HCT116 (cell line): ENCODE measurements around the gene ALDOA. TPM values are rescaled to one million over a fixed set of nuclear protein-coding genes. Genes with fewer than 3 reads are reported as not detected.

Experiments
- ATAC-seq: fragments of 200-7000 bp; cut with Tn5 transposase; 2 replicates; pipeline ENCODE4 v1.9.1; 2020; ENCODE audit warnings: mild to moderate bottlenecking, moderate library complexity
- BruUV-seq: library from RNA; stranded (reverse); fragments of 400-500 nt; replicated peaks from 2 replicates; lab custom pipeline; 2021; lab: Mats Ljungman, UMichigan
- CTCF ChIA-PET: fragments of 300-600 bp; sonication (Branson Sonifier 250); formaldehyde crosslinking; loops from one replicate; lab custom pipeline; 2021; ENCODE audit warnings: antibody characterized with exemption; lab: Charles Lee
- POLR2A ChIA-PET: fragments of 300-600, 350-600 bp; sonication (Branson Sonifier 250); formaldehyde crosslinking; loops from one replicate; lab custom pipeline; 2021; ENCODE audit warnings: antibody characterized with exemption; lab: Charles Lee
- RAD21 ChIA-PET, 2 experiments: fragments of 300-600 bp; sonication (Branson Sonifier 250); formaldehyde crosslinking; loops; one replicate each; lab custom pipeline; 2023; ENCODE audit warnings: low total read pairs in 2 of 2; ENCODE audit not compliant: uncharacterized antibody in 2 of 2, unreplicated experiment in 2 of 2, low non-redundant PET in 1 of 2; lab: Charles Lee
- DNase-seq: peaks from one replicate; pipeline ENCODE4 v3.0.0-alpha.2; 2010; ENCODE audit warnings: low read depth, low spot score
- H2AFZ ChIP-seq: fragments of 200-600 bp; shearing (Covaris generic), sonication (generic); 2 replicates; pipeline ENCODE4 v1.6.1; 2017; ENCODE audit warnings: low read depth, mixed run types, mixed read lengths, antibody characterized with exemption, low read length; ENCODE audit not compliant: poor library complexity, severe bottlenecking
- H3K27ac ChIP-seq: 2 replicates; pipeline ENCODE4 v1.5.1; 2012; ENCODE audit warnings: low read depth, low read length
- H3K27me3 ChIP-seq: fragments of 200-600 bp; sonication (generic); 2 replicates; pipeline ENCODE4 v1.6.1; 2016; ENCODE audit warnings: mixed run types, low read length, mixed read lengths; ENCODE audit not compliant: insufficient read depth
- H3K36me3 ChIP-seq, 2 experiments: fragments of 200-500 bp in 1 of 2; fragments of 200-600 bp in 1 of 2; sonication (Bioruptor generic) in 1 of 2; sonication (generic) in 1 of 2; 2 replicates each; pipeline versions ENCODE4 v1.5.1 to v1.6.1; 2014 to 2016; ENCODE audit warnings: low read length in 2 of 2, inconsistent platforms in 1 of 2, mixed read lengths in 1 of 2, mixed run types in 1 of 2; ENCODE audit not compliant: insufficient read depth in 2 of 2, control insufficient read depth in 1 of 2
- H3K4me1 ChIP-seq, 2 experiments: fragments of 200-600 bp in 1 of 2; sonication (generic) in 1 of 2; 2 replicates each; pipeline versions ENCODE4 v1.5.1 to v1.6.1; 2012 to 2017; ENCODE audit warnings: low read length in 2 of 2, inconsistent platforms in 1 of 2, mild to moderate bottlenecking in 1 of 2, mixed read lengths in 1 of 2, mixed run types in 1 of 2, moderate library complexity in 1 of 2; ENCODE audit not compliant: insufficient read depth in 2 of 2, control insufficient read depth in 1 of 2
- H3K4me2 ChIP-seq: fragments of 200-600 bp; sonication (generic); 2 replicates; pipeline ENCODE4 v1.6.1; 2017; ENCODE audit warnings: mixed run types, low read length, mixed read lengths
- H3K4me3 ChIP-seq, 2 experiments: fragments of 200-600 bp in 1 of 2; sonication (generic) in 1 of 2; replicated peaks in 1 of 2; 2 replicates each; pipeline ENCODE4 v1.5.1; 2011 to 2016; ENCODE audit warnings: low read length in 2 of 2, control low read depth in 1 of 2, low read depth in 1 of 2, mild to moderate bottlenecking in 1 of 2, mixed read lengths in 1 of 2, mixed run types in 1 of 2
- H3K79me2 ChIP-seq: fragments of 200-600 bp; sonication (generic); 2 replicates; pipeline ENCODE4 v1.6.1; 2017; ENCODE audit warnings: mild to moderate bottlenecking, mixed run types, low read length, moderate library complexity, mixed read lengths; ENCODE audit not compliant: insufficient read depth
- H3K9ac ChIP-seq: fragments of 200-600 bp; sonication (generic); 2 replicates; pipeline ENCODE4 v1.6.1; 2016; ENCODE audit warnings: low read length, mixed read lengths
- H3K9me2 ChIP-seq: fragments of 200-600 bp; sonication (generic), shearing (Covaris generic); 2 replicates; pipeline ENCODE4 v1.6.1; 2017; ENCODE audit warnings: mixed run types, mild to moderate bottlenecking, moderate library complexity; ENCODE audit not compliant: insufficient read depth
- H3K9me3 ChIP-seq, 2 experiments: fragments of 200-500 bp in 1 of 2; fragments of 200-600 bp in 1 of 2; sonication (Bioruptor generic) in 1 of 2; sonication (generic) in 1 of 2; 2 replicates each; pipeline ENCODE4 v1.6.1; 2014 to 2017; ENCODE audit warnings: low read length in 2 of 2, mixed read lengths in 2 of 2, inconsistent platforms in 1 of 2, low read depth in 1 of 2, mild to moderate bottlenecking in 1 of 2, mixed run types in 1 of 2, moderate library complexity in 1 of 2; ENCODE audit not compliant: control insufficient read depth in 1 of 2, insufficient read depth in 1 of 2
- H4K20me1 ChIP-seq: fragments of 200-600 bp; sonication (generic), shearing (Covaris generic); 2 replicates; pipeline ENCODE4 v1.6.1; 2017; ENCODE audit warnings: mixed run types, mild to moderate bottlenecking, moderate library complexity; ENCODE audit not compliant: insufficient read depth
- CEBPB ChIP-seq: IDR thresholded peaks from 2 replicates; pipeline ENCODE4 v1.6.1; 2012; ENCODE audit warnings: low read depth
- EGR1 ChIP-seq: IDR thresholded peaks from 2 replicates; pipeline ENCODE4 v1.6.1; 2012; ENCODE audit warnings: low read depth
- EZH2 ChIP-seq: fragments of 200-600 bp; sonication (generic); IDR thresholded peaks from 2 replicates; pipeline ENCODE4 v1.6.1; 2017; ENCODE audit warnings: antibody characterized with exemption, mixed run types
- EZH2phosphoT487 ChIP-seq: fragments of 200-600 bp; IDR thresholded peaks from 2 replicates; pipeline ENCODE4 v1.6.1; 2018; ENCODE audit warnings: antibody characterized with exemption, borderline replicate concordance
- JUND ChIP-seq: IDR thresholded peaks from 2 replicates; pipeline ENCODE4 v1.6.1; 2012
- REST ChIP-seq: IDR thresholded peaks from 2 replicates; pipeline ENCODE4 v1.6.1; 2012; ENCODE audit warnings: low read depth
- SP1 ChIP-seq: IDR thresholded peaks from 2 replicates; pipeline ENCODE4 v1.6.1; 2012; ENCODE audit warnings: low read depth
- intact Hi-C: fragments of 100-400 bp; cut with micrococcal nuclease; formaldehyde crosslinking; loops from 2 replicates; pipeline ENCODE4 v1.10.0; 2022
- total RNA-seq: library from RNA; stranded (reverse); gene quantifications from one replicate; pipeline ENCODE4 v1.2.1, GENCODE V29; 2021; ENCODE audit not compliant: unreplicated experiment
- TF ChIP-seq, protein P1 (sequence below): IDR thresholded peaks from 2 replicates; pipeline ENCODE4 v1.6.1; 2012
- TF ChIP-seq, protein P2 (sequence below): IDR thresholded peaks from 2 replicates; pipeline ENCODE4 v1.6.1; 2012

The ALDOA gene
- total RNA-seq, 1 experiment from 2014 or later = 2,423 TPM

GRCh38 chr16:30027588-30028437 is 37.7 kb upstream of the ALDOA start:
- Histone ChIP-seq H3K27ac (no peak overlapping the region), H3K4me2 (no peak overlapping the region), H4K20me1 (no peaks in the 10 kb centered on the region), H3K4me3 (no peak overlapping the region), H3K27me3 (no peaks in the 10 kb centered on the region), H3K79me2 (no peaks in the 10 kb centered on the region), H3K9ac (no peak overlapping the region), H3K9me2 (no peaks in the 10 kb centered on the region), H3K9me3 (no peaks in the 10 kb centered on the region), H3K4me1 (peaks cover 0 to 5% of the 10 kb centered on the region in 2 experiments; a peak in 2 of 4 replicates)
- intact Hi-C loops = loop anchor here (10.0 kb wide), 1 partner anchor 913 kb away; no protein-coding TSS in a partner anchor
- ChIA-PET POLR2A (no interaction called here), RAD21 (no interaction called here)
- no peak for ATAC-seq
- TF ChIP-seq CEBPB (no peak), EZH2 (no peak), SP1 (no peak), JUND (no peak)
- TF ChIP-seq, protein P1, sequence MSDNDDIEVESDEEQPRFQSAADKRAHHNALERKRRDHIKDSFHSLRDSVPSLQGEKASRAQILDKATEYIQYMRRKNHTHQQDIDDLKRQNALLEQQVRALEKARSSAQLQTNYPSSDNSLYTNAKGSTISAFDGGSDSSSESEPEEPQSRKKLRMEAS = no peak
- TF ChIP-seq, protein P2, sequence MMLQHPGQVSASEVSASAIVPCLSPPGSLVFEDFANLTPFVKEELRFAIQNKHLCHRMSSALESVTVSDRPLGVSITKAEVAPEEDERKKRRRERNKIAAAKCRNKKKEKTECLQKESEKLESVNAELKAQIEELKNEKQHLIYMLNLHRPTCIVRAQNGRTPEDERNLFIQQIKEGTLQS = no peak
- TF ChIP-seq, all 23 proteins: peak for 0
- CTCF ChIA-PET = no interaction called here
- no peak for DNase-seq
- no TSS peak for BruUV-seq
- Histone ChIP-seq H2AFZ (no peak overlapping the region), H3K36me3 (no peaks in the 10 kb centered on the region)

GRCh38 chr16:30028438-30029076 is 37.0 kb upstream of the ALDOA start:
- Histone ChIP-seq H3K4me3 (no peak overlapping the region), H3K9ac (no peak overlapping the region), H3K4me1 (peaks cover 0 to 5% of the 10 kb centered on the region in 2 experiments; a peak in 2 of 4 replicates), H3K27ac (no peak overlapping the region), H3K9me3 (no peaks in the 10 kb centered on the region), H3K79me2 (no peaks in the 10 kb centered on the region), H3K27me3 (no peaks in the 10 kb centered on the region), H3K36me3 (no peaks in the 10 kb centered on the region), H3K9me2 (no peaks in the 10 kb centered on the region), H4K20me1 (no peaks in the 10 kb centered on the region), H3K4me2 (no peak overlapping the region), H2AFZ (no peak overlapping the region)
- POLR2A ChIA-PET = no interaction called here
- ATAC-seq (peak; percentile 45), DNase-seq (no peak)
- CTCF ChIA-PET = no interaction called here
- TF ChIP-seq CEBPB (no peak), REST (peak; percentile 83), EZH2phosphoT487 (no peak), EGR1 (no peak)
- BruUV-seq = no TSS peak
- RAD21 ChIA-PET = no interaction called here
- intact Hi-C loops = loop anchor here (10.0 kb wide), 1 partner anchor 914 kb away; no protein-coding TSS in a partner anchor
